K562 (cell line): Measurements from ENCODE around the gene TBL1X. TPM values are rescaled to one million over a fixed set of nuclear protein-coding genes. Genes with fewer than 3 reads are reported as not detected.

Experiments
- ATAC-seq: fragments of 200-7000 bp; cut with Tn5 transposase; 3 replicates; pipeline ENCODE4 v1.9.1; 2020; ENCODE audit warnings: moderate library complexity
- BruUV-seq: library from RNA; stranded (reverse); fragments of 400-500 nt; replicated peaks from 2 replicates; lab custom pipeline; 2021; lab: Mats Ljungman, UMichigan
- CTCF ChIA-PET: fragments of 300-600 bp; formaldehyde crosslinking; extraction: SDS; loops from one replicate; lab custom pipeline; 2021; ENCODE audit warnings: low intra/inter-chr PET ratio; lab: Yijun Ruan, JAX
- POLR2A ChIA-PET: fragments of 300-600, 350-650 bp; sonication (Branson Sonifier 250); formaldehyde crosslinking; extraction: SDS; loops from one replicate; lab custom pipeline; 2021; ENCODE audit warnings: antibody characterized with exemption, inconsistent platforms; lab: Yijun Ruan, JAX
- DNase-seq, 4 experiments: peaks; one replicate each; pipeline versions ENCODE4 v3.0.0 to v3.0.0-alpha.2; 2011 to 2018; ENCODE audit warnings: low spot score in 3 of 4, mixed read lengths in 3 of 4; ENCODE audit errors: extremely low read depth in 1 of 4
- FAIRE-seq: peaks from 2 replicates; lab custom pipeline; 2011; peaks lifted over from hg19 to GRCh38; lab: Jason Lieb, UNC
- H2AFZ ChIP-seq: 2 replicates; pipeline ENCODE4 v1.6.0; 2011; ENCODE audit warnings: low read depth, low read length, control low read depth, inconsistent platforms
- H3K27ac ChIP-seq: fragments of 200-600 bp; 3 replicates; pipeline ENCODE4 v1.8.0; 2011; ENCODE audit warnings: low read depth, mild to moderate bottlenecking, control low read depth, inconsistent platforms, low read length, moderate library complexity, mixed read lengths; ENCODE audit errors: extremely low read depth
- H3K27me3 ChIP-seq, 2 experiments: fragments of 300-600 bp in 1 of 2; 2 replicates in 1 of 2; 3 replicates in 1 of 2; pipeline versions ENCODE4 v1.6.0 to v1.8.0; 2011; ENCODE audit warnings: inconsistent platforms in 2 of 2, low read length in 2 of 2, mild to moderate bottlenecking in 1 of 2, mixed read lengths in 1 of 2, moderate library complexity in 1 of 2; ENCODE audit not compliant: control insufficient read depth in 2 of 2, insufficient read depth in 2 of 2
- H3K36me3 ChIP-seq: fragments of 300-600 bp; 3 replicates; pipeline ENCODE4 v1.8.0; 2011; ENCODE audit warnings: mild to moderate bottlenecking, low read length, inconsistent platforms; ENCODE audit not compliant: control insufficient read depth, insufficient read depth
- H3K4me1 ChIP-seq, 2 experiments: fragments of 200-600 bp in 1 of 2; replicated peaks in 1 of 2; 2 replicates in 1 of 2; 3 replicates in 1 of 2; pipeline versions ENCODE4 v1.5.1 to v1.8.0; 2011; ENCODE audit warnings: inconsistent platforms in 2 of 2, low read length in 2 of 2, mild to moderate bottlenecking in 1 of 2, mixed read lengths in 1 of 2, moderate library complexity in 1 of 2; ENCODE audit not compliant: control insufficient read depth in 2 of 2, insufficient read depth in 2 of 2
- H3K4me2 ChIP-seq: 2 replicates; pipeline ENCODE4 v1.6.1; 2011; ENCODE audit warnings: low read length, control low read depth, inconsistent platforms, mixed read lengths; ENCODE audit not compliant: insufficient read depth
- H3K4me3 ChIP-seq: fragments of 200-600 bp; sonication (generic), shearing (Covaris generic); 2 replicates; pipeline ENCODE4 v1.5.1; 2016; ENCODE audit warnings: control low read depth, inconsistent platforms
- H3K79me2 ChIP-seq: fragments of 200-600 bp; 3 replicates; pipeline ENCODE4 v1.8.0; 2011; ENCODE audit warnings: low read length, inconsistent platforms; ENCODE audit not compliant: control insufficient read depth, insufficient read depth
- H3K9ac ChIP-seq, 2 experiments: 2 replicates each; pipeline versions ENCODE4 v1.6.0 to v1.6.1; 2011; ENCODE audit warnings: low read depth in 2 of 2, low read length in 2 of 2, control low read depth in 1 of 2, inconsistent platforms in 1 of 2, mild to moderate bottlenecking in 1 of 2, mixed read lengths in 1 of 2; ENCODE audit not compliant: insufficient read depth in 1 of 2
- H3K9me1 ChIP-seq: one replicate; pipeline ENCODE4 v1.6.0; 2011; ENCODE audit warnings: inconsistent platforms, mild to moderate bottlenecking, low read length, moderate library complexity; ENCODE audit not compliant: control insufficient read depth, insufficient read depth
- H3K9me3 ChIP-seq: replicated peaks from 2 replicates; pipeline ENCODE4 v1.5.1; 2011; ENCODE audit warnings: low read depth, low read length, inconsistent platforms; ENCODE audit not compliant: control insufficient read depth, insufficient read depth
- H4K20me1 ChIP-seq: replicated peaks from 2 replicates; pipeline ENCODE4 v1.6.1; 2011; ENCODE audit warnings: low read length, inconsistent platforms, mixed read lengths; ENCODE audit not compliant: control insufficient read depth, insufficient read depth
- ARID1B ChIP-seq: fragments of 450-650 bp; IDR thresholded peaks from 2 replicates; pipeline ENCODE4 v1.6.1; 2016; ENCODE audit warnings: antibody characterized with exemption, mild to moderate bottlenecking, inconsistent platforms
- BDP1 ChIP-seq: IDR thresholded peaks from 3 replicates; pipeline ENCODE4 v1.6.1; 2011; ENCODE audit not compliant: insufficient read length, insufficient read depth
- BRCA1 ChIP-seq, 2 experiments: fragments of 450-650 bp in 1 of 2; sonication (generic) in 1 of 2; formaldehyde crosslinking in 1 of 2; IDR thresholded peaks; 2 replicates each; pipeline versions ENCODE4 v1.5.0 to v1.6.1; 2017 to 2020; ENCODE audit warnings: mild to moderate bottlenecking in 1 of 2, missing genetic modification reagents in 1 of 2
- E2F6 ChIP-seq, 2 experiments: IDR thresholded peaks; 2 replicates each; pipeline ENCODE4 v1.6.1; 2011; ENCODE audit warnings: borderline replicate concordance in 1 of 2, control low read depth in 1 of 2, low read depth in 1 of 2, low read length in 1 of 2, mild to moderate bottlenecking in 1 of 2, mixed read lengths in 1 of 2, moderate library complexity in 1 of 2; ENCODE audit not compliant: insufficient read depth in 1 of 2, insufficient read length in 1 of 2, poor library complexity in 1 of 2, severe bottlenecking in 1 of 2; ENCODE audit errors: extremely low read depth in 1 of 2
- ESRRA ChIP-seq: fragments of 450-650 bp; IDR thresholded peaks from 2 replicates; pipeline ENCODE4 v1.6.1; 2014; ENCODE audit warnings: low read depth, mild to moderate bottlenecking, moderate library complexity, borderline replicate concordance
- LARP7 ChIP-seq: fragments of 450-650 bp; IDR thresholded peaks from 2 replicates; pipeline ENCODE4 v1.6.1; 2016
- MAFF ChIP-seq: IDR thresholded peaks from 2 replicates; pipeline ENCODE4 v1.6.1; 2012; ENCODE audit warnings: low read length, improper control_type of control experiment
- MAFK ChIP-seq: IDR thresholded peaks from 2 replicates; pipeline ENCODE4 v1.6.1; 2011; ENCODE audit warnings: low read length, improper control_type of control experiment
- NFE2 ChIP-seq: IDR thresholded peaks from 2 replicates; pipeline ENCODE4 v1.6.1; 2014; ENCODE audit warnings: antibody characterized with exemption, low read depth
- OTX1 ChIP-seq: fragments of 450-650 bp; formaldehyde crosslinking; IDR thresholded peaks from 2 replicates; pipeline ENCODE4 v1.4.0; 2022; ENCODE audit warnings: mild to moderate bottlenecking
- RFX1 ChIP-seq: fragments of 450-650 bp; IDR thresholded peaks from 2 replicates; pipeline ENCODE4 v1.6.1; 2016; ENCODE audit warnings: mild to moderate bottlenecking, moderate library complexity
- RUNX1 ChIP-seq: sonication (generic); IDR thresholded peaks from 2 replicates; pipeline ENCODE4 v1.6.1; 2016; ENCODE audit warnings: antibody characterized with exemption, low read depth
- ZNF282 ChIP-seq: sonication (generic); formaldehyde crosslinking; IDR thresholded peaks from 2 replicates; pipeline ENCODE4 v1.8.1; 2023; ENCODE audit warnings: missing genetic modification reagents
- ZNF316 ChIP-seq: fragments of 450-650 bp; IDR thresholded peaks from 2 replicates; pipeline ENCODE4 v1.6.1; 2016
- WGBS: fragments of 100-300 bp; shearing (Covaris generic); methylation state at CpG from one replicate; pipeline ENCODE4 v1.1.6; 2016; ENCODE audit warnings: low coverage, mixed read lengths; ENCODE audit not compliant: insufficient coverage; ENCODE audit errors: missing lambda C conversion rate; 5-methylcytosine and 5-hydroxymethylcytosine counted together
- in situ Hi-C: fragments of 300-500 bp; cut with MboI; formaldehyde crosslinking; loops from 4 replicates; pipeline ENCODE4 v1.15.0; 2018; ENCODE audit warnings: inconsistent platforms, mixed read lengths
- intact Hi-C: fragments of 100-400 bp; cut with micrococcal nuclease; formaldehyde crosslinking; loops from 2 replicates; pipeline ENCODE4 v1.14.2; 2022
- polyA plus RNA-seq, 8 experiments: library from polyadenylated mRNA; depleted of rRNA in 4 of 8; stranded (reverse) in 5 of 8; unstranded in 3 of 8; fragments of >200 nt; fragmentation: Nextera tagmentation in 2 of 8; fragmentation: Illumina TruSeq in 1 of 8; extraction: Ambion mirVana in 2 of 8; extraction: Trizol in 1 of 8; gene quantifications; 2 replicates each; pipeline versions ENCODE4 v1.2.1 to v1.2.3, GENCODE V29; 2011 to 2014; ENCODE audit warnings: inconsistent platforms in 1 of 8, missing spikeins in 1 of 8
- total RNA-seq, 7 experiments: library from RNA; depleted of rRNA in 6 of 7; stranded (reverse); fragments of >200 nt in 6 of 7; fragmentation: Illumina TruSeq in 2 of 7; extraction: Trizol in 2 of 7; gene quantifications; 2 replicates each; pipeline versions ENCODE4 v1.2.1 to v1.2.3, GENCODE V29; 2011 to 2021; ENCODE audit warnings: low replicate concordance in 1 of 7
- TF ChIP-seq, protein P1 (sequence below): fragments of 200-800 bp; sonication (Bioruptor generic); IDR thresholded peaks from 2 replicates; pipeline ENCODE4 v1.6.1; 2017; ENCODE audit warnings: missing genetic modification characterization, missing compliant biosample characterization

Gene TBL1X
- total and polyA plus RNA-seq, 9 of the 15 experiments (the other 6 are each of a cell fraction or from before 2014, with no cell fraction given) = 6.0 to 49.6 (median 19.7) TPM

DNA sequence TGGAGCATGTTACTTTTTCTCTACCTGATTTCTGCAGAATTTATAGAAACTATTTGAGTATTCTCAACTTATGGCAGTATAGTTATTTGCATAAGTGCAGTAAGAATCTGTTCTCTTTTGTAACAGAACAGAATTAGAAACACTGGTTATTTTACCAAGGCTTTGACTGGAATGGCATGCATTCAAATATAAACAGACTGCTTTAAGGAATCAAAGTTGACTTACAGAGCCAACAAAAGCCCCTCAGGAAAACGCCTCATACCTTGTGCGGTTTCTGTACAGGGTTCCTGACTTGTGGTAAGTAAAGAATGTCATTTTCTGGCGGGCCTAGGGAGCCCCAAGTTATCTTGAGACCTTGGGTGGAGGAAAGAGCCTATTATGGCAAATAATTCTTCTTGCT is 203.7 kb downstream of the TBL1X start (continued):
- no peak for TF ChIP-seq BRCA1 (IDR thresholded peaks at IDR 0.05)
- TF ChIP-seq BRCA1 (CRISPR knock-in tag; IDR thresholded peaks at IDR 0.05) = no peak
- TF ChIP-seq OTX1 (CRISPR knock-in tag) = no peak
- TF ChIP-seq ZNF282 = no peak
- TF ChIP-seq LARP7 = no peak

DNA sequence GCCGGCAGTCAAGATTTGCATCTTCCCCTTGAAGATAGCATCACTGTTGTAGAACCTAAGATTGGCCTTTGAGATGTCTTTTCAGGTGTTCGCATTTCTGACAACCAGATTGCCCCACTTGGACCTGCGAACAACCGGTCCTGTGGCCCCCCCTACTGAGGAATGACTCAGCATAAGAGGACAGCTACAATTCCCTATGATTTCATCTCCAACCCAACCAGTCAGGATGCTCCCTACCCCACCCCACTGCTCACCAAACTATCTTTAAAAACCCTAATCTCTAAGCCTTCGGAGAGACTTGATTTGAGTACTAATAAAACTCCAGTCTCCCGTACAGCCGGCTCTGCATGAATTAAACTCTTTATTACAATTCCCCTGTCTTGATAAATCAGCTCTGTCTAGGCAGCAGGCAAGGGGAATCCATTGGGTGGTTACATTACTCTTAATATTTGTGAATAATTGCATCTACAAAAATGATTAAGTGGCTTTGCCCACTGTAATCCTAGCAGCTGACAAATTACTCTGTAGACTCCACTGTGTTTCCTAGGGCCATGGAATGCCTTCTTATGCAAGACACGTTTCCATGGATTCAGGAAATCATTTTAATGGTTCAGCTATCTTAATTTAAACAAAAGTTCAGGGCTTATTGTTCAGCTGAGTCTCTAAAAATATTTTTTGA is 205.4 kb downstream of the TBL1X start:
- intact Hi-C loops (no loop called here), in situ Hi-C loops (no loop called here)
- FAIRE-seq (peak; percentile 11), DNase-seq (peak; percentile 23 to 31 (median 26)), ATAC-seq (peak; percentile 76; the same call in 2 of the 3 replicates)
- no TSS peak for BruUV-seq
- H2AFZ ChIP-seq = no peak overlapping the region
- H3K27ac ChIP-seq = no peak overlapping the region
- peaks cover 4% of the 10 kb centered on the region; the same call in 1 of the 3 replicates for H3K36me3 ChIP-seq
- no peaks in the 10 kb centered on the region for H3K27me3 ChIP-seq
- ChIA-PET POLR2A (interaction anchor here (0.5 kb wide), 1 partner anchor 796 kb away, joined by 6 read pairs; no protein-coding TSS in a partner anchor), CTCF (no interaction called here)
- H3K4me1 ChIP-seq = peaks cover 0 to 3% of the 10 kb centered on the region in 2 experiments; a peak in 1 of 5 replicates
- no peak overlapping the region for H3K9ac ChIP-seq
- 36% methylated on average over 8 of the region's 8 CpGs for WGBS
- no peaks in the 10 kb centered on the region for H4K20me1 ChIP-seq
- no peak overlapping the region for H3K4me3 ChIP-seq
- H3K9me3 ChIP-seq = no peaks in the 10 kb centered on the region
- H3K4me2 ChIP-seq = no peak overlapping the region
- no peaks in the 10 kb centered on the region for H3K9me1 ChIP-seq
- no peaks in the 10 kb centered on the region for H3K79me2 ChIP-seq
- no peak for TF ChIP-seq ESRRA
- peak; percentile 80 for TF ChIP-seq MAFK
- TF ChIP-seq ARID1B = peak; percentile 26; the same call in 1 of the 2 replicates
- no peak for TF ChIP-seq BDP1
- no peak for TF ChIP-seq E2F6 (IDR thresholded peaks at IDR 0.05; ENCODE audit: borderline replicate concordance in 1 of 2, extremely low read depth in 1 of 2, insufficient read depth in 1 of 2, insufficient read length in 1 of 2, low read depth in 1 of 2, low read length in 1 of 2, poor library complexity in 1 of 2, severe bottlenecking in 1 of 2)
- TF ChIP-seq ZNF316 = peak; percentile 74
- peak; percentile 83 for TF ChIP-seq MAFF
- no peak for TF ChIP-seq RUNX1
- no peak for TF ChIP-seq RFX1
- TF ChIP-seq, protein P1, sequence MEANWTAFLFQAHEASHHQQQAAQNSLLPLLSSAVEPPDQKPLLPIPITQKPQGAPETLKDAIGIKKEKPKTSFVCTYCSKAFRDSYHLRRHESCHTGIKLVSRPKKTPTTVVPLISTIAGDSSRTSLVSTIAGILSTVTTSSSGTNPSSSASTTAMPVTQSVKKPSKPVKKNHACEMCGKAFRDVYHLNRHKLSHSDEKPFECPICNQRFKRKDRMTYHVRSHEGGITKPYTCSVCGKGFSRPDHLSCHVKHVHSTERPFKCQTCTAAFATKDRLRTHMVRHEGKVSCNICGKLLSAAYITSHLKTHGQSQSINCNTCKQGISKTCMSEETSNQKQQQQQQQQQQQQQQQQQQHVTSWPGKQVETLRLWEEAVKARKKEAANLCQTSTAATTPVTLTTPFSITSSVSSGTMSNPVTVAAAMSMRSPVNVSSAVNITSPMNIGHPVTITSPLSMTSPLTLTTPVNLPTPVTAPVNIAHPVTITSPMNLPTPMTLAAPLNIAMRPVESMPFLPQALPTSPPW (CRISPR knock-in tag) = peak; percentile 69
- peak; percentile 91 for TF ChIP-seq NFE2
